Neuronal stem cell (in vitro differentiated cells): ENCODE data around the gene CDC42BPG.

Experiments used
- DNase-seq: peaks from one replicate; pipeline ENCODE4 v3.0.0-alpha.2; 2013; ENCODE audit warnings: low spot score
- H2AFZ ChIP-seq: one replicate; pipeline ENCODE4 v1.6.1; 2013; ENCODE audit warnings: mild to moderate bottlenecking, low read length, inconsistent platforms
- H2AK5ac ChIP-seq: 2 replicates; pipeline ENCODE4 v1.6.1; 2013; ENCODE audit warnings: low read depth, mild to moderate bottlenecking, inconsistent platforms, low read length, moderate library complexity, mixed read lengths
- H2BK120ac ChIP-seq: 2 replicates; pipeline ENCODE4 v1.6.1; 2013; ENCODE audit warnings: low read depth, mild to moderate bottlenecking, inconsistent platforms, low read length, moderate library complexity, mixed read lengths
- H2BK12ac ChIP-seq: one replicate; pipeline ENCODE4 v1.6.1; 2013; ENCODE audit warnings: low read length, inconsistent platforms
- H2BK15ac ChIP-seq: 2 replicates; pipeline ENCODE4 v1.6.1; 2013; ENCODE audit warnings: mild to moderate bottlenecking, low read length, inconsistent platforms, mixed read lengths
- H2BK5ac ChIP-seq: one replicate; pipeline ENCODE4 v1.6.1; 2013; ENCODE audit warnings: inconsistent platforms, mild to moderate bottlenecking, low read length, moderate library complexity
- H3K14ac ChIP-seq: one replicate; pipeline ENCODE4 v1.6.1; 2013; ENCODE audit warnings: low read length, inconsistent platforms
- H3K18ac ChIP-seq: 2 replicates; pipeline ENCODE4 v1.6.1; 2013; ENCODE audit warnings: low read length, inconsistent platforms
- H3K23ac ChIP-seq: 2 replicates; pipeline ENCODE4 v1.6.1; 2013; ENCODE audit warnings: low read depth, mild to moderate bottlenecking, mixed read lengths, low read length, inconsistent platforms; ENCODE audit not compliant: poor library complexity
- H3K27ac ChIP-seq: replicated peaks from 3 replicates; pipeline ENCODE4 v1.5.1; 2013; ENCODE audit warnings: low read length, inconsistent platforms
- H3K27me3 ChIP-seq, 3 experiments: 2 replicates each; pipeline ENCODE4 v1.6.1; 2013; ENCODE audit warnings: low read length in 3 of 3, mild to moderate bottlenecking in 2 of 3, inconsistent platforms in 1 of 3, low read depth in 1 of 3, mixed read lengths in 1 of 3, moderate library complexity in 1 of 3; ENCODE audit not compliant: control insufficient read depth in 3 of 3, insufficient read depth in 3 of 3
- H3K36me3 ChIP-seq, 2 donors: replicated peaks in 1 of 2; 2 replicates each; pipeline ENCODE4 v1.6.1; 2013; ENCODE audit warnings: low read length in 2 of 2; ENCODE audit not compliant: control insufficient read depth in 2 of 2, insufficient read depth in 2 of 2
- H3K4ac ChIP-seq: 2 replicates; pipeline ENCODE4 v1.6.1; 2013; ENCODE audit warnings: inconsistent platforms, mild to moderate bottlenecking, low read length, moderate library complexity
- H3K4me1 ChIP-seq, 2 donors: 1 replicate in 1 of 2; 2 replicates in 1 of 2; pipeline ENCODE4 v1.6.1; 2013; ENCODE audit warnings: low read length in 2 of 2, low read depth in 1 of 2; ENCODE audit not compliant: control insufficient read depth in 2 of 2, insufficient read depth in 1 of 2
- H3K4me2 ChIP-seq: one replicate; pipeline ENCODE4 v1.6.1; 2013; ENCODE audit warnings: mild to moderate bottlenecking, low read length, inconsistent platforms; ENCODE audit not compliant: insufficient read depth, poor library complexity, severe bottlenecking
- H3K4me3 ChIP-seq, 2 donors: 2 replicates each; pipeline ENCODE4 v1.5.1; 2013; ENCODE audit warnings: low read length in 2 of 2, mild to moderate bottlenecking in 2 of 2, inconsistent platforms in 1 of 2, moderate library complexity in 1 of 2
- H3K79me1 ChIP-seq: one replicate; pipeline ENCODE4 v1.6.1; 2013; ENCODE audit warnings: low read depth, mild to moderate bottlenecking, inconsistent platforms, low read length, moderate library complexity
- H3K9ac ChIP-seq: one replicate; pipeline ENCODE4 v1.6.1; 2013; ENCODE audit warnings: mild to moderate bottlenecking, low read depth, low read length, inconsistent platforms; ENCODE audit not compliant: poor library complexity
- H3K9me3 ChIP-seq, 2 donors: replicated peaks in 1 of 2; 2 replicates each; pipeline versions ENCODE3 to v1.6.1; 2013; ENCODE audit warnings: low read length in 2 of 2, mild to moderate bottlenecking in 2 of 2, inconsistent platforms in 1 of 2, low read depth in 1 of 2, mixed read lengths in 1 of 2, moderate library complexity in 1 of 2; ENCODE audit not compliant: control insufficient read depth in 2 of 2, insufficient read depth in 1 of 2
- H4K8ac ChIP-seq: one replicate; pipeline ENCODE4 v1.6.1; 2013; ENCODE audit warnings: low read depth, mild to moderate bottlenecking, inconsistent platforms, low read length, moderate library complexity
- H4K91ac ChIP-seq: one replicate; pipeline ENCODE4 v1.6.1; 2013; ENCODE audit warnings: low read length, low read depth, mild to moderate bottlenecking, inconsistent platforms; ENCODE audit not compliant: poor library complexity
- WGBS, 2 donors: extraction: QIAGEN DNeasy Blood & Tissue Kit; methylation state at CpG; one replicate each; pipeline ENCODE4 v1.1.7; 2013; ENCODE audit warnings: missing lambda C conversion rate in 2 of 2, mixed read lengths in 1 of 2; ENCODE audit not compliant: insufficient read length in 2 of 2, insufficient replicate concordance in 1 of 2; ENCODE audit errors: extremely low coverage in 2 of 2; 5-methylcytosine and 5-hydroxymethylcytosine counted together

Gene CDC42BPG

GRCh38 chr11:64854534-64855502 lies 10.4 kb upstream of the CDC42BPG start:
- Histone ChIP-seq H3K36me3 (peaks cover 19 to 47% of the 10 kb centered on the region in 2 donors), H3K27ac (no peak overlapping the region), H3K4ac (no peak overlapping the region), H3K27me3 (no peaks in the 10 kb centered on the region), H3K4me3 (no peak overlapping the region), H2AFZ (no peak overlapping the region), H2BK120ac (no peak overlapping the region), H2BK12ac (no peak overlapping the region), H3K9ac (peak overlapping the region; percentile 70), H3K18ac (peak overlapping the region; percentile 48), H2AK5ac (no peak overlapping the region), H3K23ac (no peak overlapping the region), H2BK15ac (no peak overlapping the region), H3K4me1 (peaks cover 2 to 10% of the 10 kb centered on the region in 2 donors), H3K4me2 (no peak overlapping the region), H3K79me1 (peaks cover 4% of the 10 kb centered on the region), H3K9me3 (no peaks in the 10 kb centered on the region), H3K14ac (no peak overlapping the region), H2BK5ac (peak overlapping the region; percentile 53), H4K8ac (peak overlapping the region; percentile 65), H4K91ac (no peak overlapping the region)
- no peak for DNase-seq
- no CpG with 5 or more reads among the region's 45 CpGs for WGBS, 2 donors

- H3K4me1 ChIP-seq, result peaks cover 2 to 10% of the 10 kb centered on the region in 2 donors
- no peak overlapping the region for H2BK15ac ChIP-seq
- H4K8ac ChIP-seq, result peak overlapping the region; percentile 65
- H3K27ac ChIP-seq, result no peak overlapping the region
- peaks cover 15 to 42% of the 10 kb centered on the region in 2 donors for H3K36me3 ChIP-seq
- peaks cover 4% of the 10 kb centered on the region for H3K79me1 ChIP-seq
- WGBS, 2 donors, result no CpG with 5 or more reads among the region's 25 CpGs
- H2AK5ac ChIP-seq, result no peak overlapping the region
- H2BK120ac ChIP-seq, result no peak overlapping the region
- no peak overlapping the region for H4K91ac ChIP-seq
- H3K18ac ChIP-seq, result no peak overlapping the region
- no peak overlapping the region for H3K14ac ChIP-seq
- no peaks in the 10 kb centered on the region for H3K9me3 ChIP-seq
- no peaks in the 10 kb centered on the region for H3K27me3 ChIP-seq
- DNase-seq, result no peak
- H2BK5ac ChIP-seq, result peak overlapping the region; percentile 53
- H3K23ac ChIP-seq, result no peak overlapping the region
- H3K4ac ChIP-seq, result no peak overlapping the region
- no peak overlapping the region for H3K4me3 ChIP-seq
- H3K4me2 ChIP-seq, result no peak overlapping the region
- H2AFZ ChIP-seq, result no peak overlapping the region
- no peak overlapping the region for H3K9ac ChIP-seq
- peak overlapping the region; percentile 94 for H2BK12ac ChIP-seq
Measured at GRCh38 chr11:64854157-64854533, 9.7 kb upstream of the CDC42BPG start.

- H3K14ac ChIP-seq, result no peak overlapping the region
- H4K91ac ChIP-seq, result no peak overlapping the region
- no peak overlapping the region for H3K9ac ChIP-seq
- no peak overlapping the region for H3K27ac ChIP-seq
- no peak overlapping the region for H2AFZ ChIP-seq
- no peaks in the 10 kb centered on the region for H3K9me3 ChIP-seq
- no peaks in the 10 kb centered on the region for H3K27me3 ChIP-seq
- no peak overlapping the region for H2AK5ac ChIP-seq
- H3K4me3 ChIP-seq, result no peak overlapping the region
- H3K4me2 ChIP-seq, result no peak overlapping the region
- H2BK120ac ChIP-seq, result no peak overlapping the region
- no peak overlapping the region for H2BK5ac ChIP-seq
- H3K4ac ChIP-seq, result no peak overlapping the region
- H3K79me1 ChIP-seq, result peaks cover 4% of the 10 kb centered on the region
- no peak overlapping the region for H3K23ac ChIP-seq
- no peak overlapping the region for H4K8ac ChIP-seq
- H2BK12ac ChIP-seq, result no peak overlapping the region
- no CpG with 5 or more reads among the region's 27 CpGs for WGBS, 2 donors
- H2BK15ac ChIP-seq, result no peak overlapping the region
- DNase-seq, result no peak
- peaks cover 2 to 10% of the 10 kb centered on the region in 2 donors for H3K4me1 ChIP-seq
- no peak overlapping the region for H3K18ac ChIP-seq
- H3K36me3 ChIP-seq, result peaks cover 12 to 38% of the 10 kb centered on the region in 2 donors
Measured at GRCh38 chr11:64853709-64854108, 9.3 kb upstream of the CDC42BPG start.

GRCh38 chr11:64852804-64853509 lies 8.5 kb upstream of the CDC42BPG start:
- no peaks in the 10 kb centered on the region for H3K9me3 ChIP-seq
- peaks cover 2 to 10% of the 10 kb centered on the region in 2 donors for H3K4me1 ChIP-seq
- H3K4ac ChIP-seq, result no peak overlapping the region
- DNase-seq, result no peak
- peak overlapping the region; percentile 43 for H3K23ac ChIP-seq
- H2BK120ac ChIP-seq, result no peak overlapping the region
- no peak overlapping the region for H2BK15ac ChIP-seq
- H3K27me3 ChIP-seq, result no peaks in the 10 kb centered on the region
- peaks cover 4% of the 10 kb centered on the region for H3K79me1 ChIP-seq
- no peak overlapping the region for H4K8ac ChIP-seq
- H3K4me2 ChIP-seq, result no peak overlapping the region
- WGBS, 2 donors, result no CpG with 5 or more reads among the region's 24 CpGs
- no peak overlapping the region for H4K91ac ChIP-seq
- H3K9ac ChIP-seq, result no peak overlapping the region
- H3K18ac ChIP-seq, result no peak overlapping the region
- no peak overlapping the region for H3K4me3 ChIP-seq
- no peak overlapping the region for H2BK5ac ChIP-seq
- peaks cover 11 to 34% of the 10 kb centered on the region in 2 donors for H3K36me3 ChIP-seq
- H3K14ac ChIP-seq, result no peak overlapping the region
- no peak overlapping the region for H3K27ac ChIP-seq
- no peak overlapping the region for H2AK5ac ChIP-seq
- H2BK12ac ChIP-seq, result no peak overlapping the region
- no peak overlapping the region for H2AFZ ChIP-seq
